ENCODE data around the gene CASD1.

The CASD1 gene

DNA sequence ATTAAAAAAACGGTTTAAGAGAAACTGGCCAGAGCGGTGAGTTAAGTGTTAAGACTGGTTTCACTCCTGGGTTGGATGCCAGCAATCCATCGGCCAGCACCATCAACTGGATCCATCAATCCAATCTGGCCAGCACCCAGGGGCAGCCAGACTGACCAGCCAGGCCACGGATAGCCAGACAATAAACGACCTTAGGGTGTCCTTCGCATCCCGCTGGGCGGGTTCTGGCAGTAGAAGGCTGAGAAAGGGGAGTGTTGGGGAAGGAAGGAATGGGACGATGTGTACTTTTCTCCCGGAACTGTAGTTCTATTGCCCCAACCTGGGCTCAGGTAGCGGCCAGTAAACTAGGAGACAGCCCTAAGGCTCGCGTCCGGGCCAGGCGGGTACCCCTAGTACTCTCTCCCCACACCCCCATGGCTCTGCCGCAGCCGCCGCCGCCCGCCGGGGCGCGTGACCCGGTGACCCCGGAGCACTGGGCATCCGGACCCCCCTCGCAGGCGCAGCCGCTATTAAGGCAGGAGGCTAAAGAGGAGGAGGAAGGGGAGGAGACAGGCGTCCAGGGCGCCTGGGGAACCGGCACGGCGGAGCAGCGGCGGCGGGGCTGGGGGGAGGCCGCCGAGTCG, at the start of gene CASD1:
Gene CASD1, plus strand, starts transcription at position 546 of the 623 bp plus-strand sequence. CDS start 276 bp downstream, outside the sequence.
- in situ Hi-C loops (cut with MboI; ENCODE audit: low sequenced_read_pairs) = no loop called here

DNA sequence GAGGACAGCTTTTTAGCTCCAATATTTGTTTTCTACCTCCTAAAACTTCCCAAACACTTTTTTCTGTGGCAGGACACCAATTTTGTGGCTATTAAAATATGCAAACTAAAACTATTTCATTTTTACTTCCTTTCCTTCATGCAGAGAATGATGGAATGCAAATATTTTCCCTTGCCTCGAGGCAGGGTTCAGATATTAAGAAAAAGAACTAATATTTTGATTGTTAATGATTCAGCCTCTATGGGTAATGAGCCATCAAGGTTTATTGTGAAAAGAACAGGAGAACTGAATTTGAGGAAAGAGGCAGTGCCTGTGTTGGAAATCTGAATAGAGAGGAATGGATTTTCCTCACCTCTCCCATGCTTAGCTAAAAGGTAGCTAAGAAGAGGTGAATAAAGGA, 43.1 kb upstream of the CASD1 start:
- in situ Hi-C loops (cut with MboI; ENCODE audit: low sequenced_read_pairs) = no loop called here

DNA sequence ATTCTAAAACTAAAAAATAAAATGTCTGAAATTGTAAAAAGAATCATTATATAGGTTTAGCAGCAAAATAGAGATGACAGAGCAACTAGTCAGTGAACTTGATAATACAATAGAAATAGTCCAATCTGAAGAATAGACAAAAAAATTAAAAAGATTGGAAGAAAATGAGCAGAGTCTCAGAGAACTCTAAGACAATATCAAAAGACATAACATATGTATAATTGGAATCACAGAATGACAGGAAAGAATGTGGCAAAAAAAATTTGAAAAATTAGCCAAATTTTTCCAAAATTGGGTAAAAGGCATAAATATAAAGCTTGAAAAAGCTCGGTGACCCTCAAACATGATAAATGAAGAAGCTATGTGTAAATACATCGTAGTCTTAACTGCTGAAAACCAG, 38.0 kb upstream of the CASD1 start:
- in situ Hi-C loops (cut with MboI; ENCODE audit: low sequenced_read_pairs) = no loop called here

DNA sequence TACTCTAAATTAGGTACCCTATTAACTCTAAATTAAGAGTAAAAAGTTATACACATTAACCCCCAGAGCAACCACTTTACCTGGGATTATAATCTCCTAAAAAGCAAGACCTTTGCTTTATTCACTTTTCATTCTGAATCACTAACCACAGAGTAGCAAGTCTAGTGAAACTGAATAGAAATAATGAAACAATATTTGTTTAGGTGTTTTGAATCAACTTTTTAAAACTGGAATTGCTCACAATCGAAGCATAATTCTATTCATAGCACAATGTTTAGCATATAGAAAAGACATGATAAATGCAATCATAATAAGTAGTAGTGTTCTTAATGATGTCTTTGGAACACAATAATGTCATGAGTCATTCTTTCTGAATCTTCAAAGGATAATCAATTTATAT, 37.0 kb upstream of the CASD1 start:
- in situ Hi-C loops (cut with MboI; ENCODE audit: low sequenced_read_pairs) = no loop called here

DNA sequence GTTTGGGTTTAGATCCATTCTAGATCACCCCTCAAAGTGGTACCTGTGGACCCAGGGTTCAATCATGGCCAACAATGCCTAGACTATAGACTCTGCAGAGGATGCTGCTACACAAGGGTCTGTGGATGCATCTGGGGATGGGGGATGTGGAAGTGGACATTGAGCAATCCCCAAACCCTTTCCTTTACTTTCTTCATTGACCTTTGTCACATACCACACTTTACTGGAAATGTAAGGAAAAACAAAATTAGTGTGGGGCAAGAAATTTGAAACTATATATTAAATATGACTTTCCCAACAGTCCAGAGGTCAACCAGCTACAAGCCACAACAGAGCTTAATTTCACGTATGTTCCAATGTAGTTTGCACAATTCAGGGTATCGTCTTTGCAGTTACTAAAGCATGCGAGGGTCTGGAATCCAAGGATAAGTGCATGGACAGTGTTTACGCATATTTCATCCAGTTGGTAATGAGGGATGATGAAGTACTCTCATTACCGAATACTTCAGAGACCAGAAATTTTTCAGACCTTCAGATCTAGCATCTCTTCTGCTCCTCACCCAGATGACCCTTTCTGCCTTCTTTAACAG, 33.3 kb upstream of the CASD1 start:
- in situ Hi-C loops (cut with MboI; ENCODE audit: low sequenced_read_pairs) = no loop called here

DNA sequence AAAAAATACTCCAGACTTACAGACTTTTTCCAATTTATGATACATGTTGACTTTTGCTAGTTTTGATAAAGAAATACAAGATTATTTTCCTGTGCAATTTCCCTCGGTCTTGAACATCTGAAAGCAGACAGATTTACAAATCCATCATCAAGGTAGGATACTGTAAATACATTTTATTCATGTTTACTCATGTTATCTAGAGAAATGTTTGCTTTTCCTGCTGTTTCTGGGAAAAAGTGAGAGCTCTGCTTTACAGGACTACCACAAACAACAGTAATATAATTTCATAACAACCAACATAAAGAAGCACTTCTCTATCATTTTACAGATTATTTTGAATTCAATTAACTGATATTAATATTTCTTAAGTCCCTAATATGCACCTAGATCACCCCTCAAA, 31.7 kb upstream of the CASD1 start:
- in situ Hi-C loops (cut with MboI; ENCODE audit: low sequenced_read_pairs) = no loop called here

DNA sequence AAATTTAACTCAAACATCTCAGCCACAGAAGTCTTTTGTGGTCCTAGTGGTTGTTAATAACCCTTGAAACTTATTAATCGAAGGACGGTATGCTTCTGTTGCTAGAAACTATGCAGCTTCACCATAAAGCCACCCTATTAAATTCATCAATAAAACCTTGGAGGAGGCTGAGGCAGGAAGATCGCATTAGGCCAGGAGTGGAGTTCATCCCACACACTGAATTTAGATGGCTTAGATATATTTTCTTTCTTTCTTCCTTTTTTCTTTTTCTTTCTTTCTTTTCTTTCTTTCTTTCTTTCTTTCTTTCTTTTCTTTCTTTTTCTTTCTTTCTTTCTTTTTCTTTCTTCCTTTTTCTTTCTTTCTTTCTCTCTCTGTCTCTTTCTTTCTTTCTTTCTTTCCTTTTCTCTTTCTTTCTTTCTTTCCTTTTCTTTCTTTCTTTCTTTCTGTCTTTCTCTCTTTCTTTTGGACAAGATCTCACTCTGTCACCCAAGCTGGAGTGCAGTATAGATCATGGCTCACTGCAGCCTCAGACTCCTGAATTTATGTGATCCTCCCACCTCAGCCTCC, 30.9 kb upstream of the CASD1 start:
- in situ Hi-C loops (cut with MboI; ENCODE audit: low sequenced_read_pairs) = no loop called here

DNA sequence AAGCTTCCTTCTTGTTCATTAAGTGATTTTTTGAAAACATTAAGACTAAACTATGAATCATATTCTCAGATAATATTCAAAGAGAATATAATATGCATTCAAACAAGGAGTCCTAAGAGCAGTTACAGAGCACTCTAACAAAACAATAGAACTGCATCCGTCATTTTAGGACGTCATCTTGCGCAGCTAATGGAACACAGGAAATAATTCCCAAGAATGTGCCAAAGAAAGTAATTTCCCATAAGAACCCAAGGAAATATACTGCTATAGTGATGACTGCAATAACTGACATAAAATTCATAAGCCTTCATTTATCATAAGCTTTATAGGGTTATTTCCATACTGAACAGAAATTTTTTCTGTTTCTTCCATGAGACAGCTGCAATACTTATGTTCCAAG, 28.3 kb upstream of the CASD1 start:
- in situ Hi-C loops (cut with MboI; ENCODE audit: low sequenced_read_pairs) = no loop called here

DNA sequence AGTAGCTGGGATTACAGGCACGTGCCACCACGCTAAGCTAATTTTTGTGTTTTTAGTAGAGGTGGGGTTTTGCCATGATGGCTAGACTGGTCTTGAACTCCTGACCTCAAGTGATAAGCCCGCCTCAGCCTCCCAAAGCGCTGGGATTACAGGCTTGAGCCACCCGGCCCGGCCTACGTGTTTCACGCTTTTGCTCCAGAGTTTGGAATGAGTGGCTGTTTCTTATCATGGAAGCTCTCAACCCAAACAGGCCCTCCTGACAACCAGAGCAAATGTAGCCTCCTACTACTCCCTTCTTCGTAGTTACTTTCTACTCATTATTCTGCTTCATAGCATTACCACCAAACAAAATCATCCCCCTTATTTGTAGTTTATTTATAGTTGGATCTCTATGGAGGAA, 26.8 kb upstream of the CASD1 start:
- in situ Hi-C loops (cut with MboI; ENCODE audit: low sequenced_read_pairs) = no loop called here

DNA sequence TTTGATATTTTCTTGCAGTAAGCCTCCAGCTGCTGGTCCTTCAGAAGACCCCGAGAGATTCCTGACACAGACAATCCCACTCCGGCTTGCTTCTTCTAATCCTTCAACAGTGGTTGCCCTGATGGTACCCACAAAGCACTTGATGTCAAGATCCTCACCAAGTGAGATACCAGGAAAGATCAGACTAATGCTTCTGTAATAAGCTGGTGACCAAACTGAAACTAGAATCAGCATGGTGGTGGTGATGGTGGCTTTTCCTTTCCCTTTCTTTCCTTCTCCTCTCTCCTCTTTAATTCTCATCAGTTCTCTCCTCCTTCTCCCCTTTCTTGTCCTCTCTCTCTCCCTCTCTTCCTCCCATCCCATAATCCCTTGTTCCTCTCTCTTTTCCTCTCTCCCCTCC, 25.8 kb upstream of the CASD1 start:
- in situ Hi-C loops (cut with MboI; ENCODE audit: low sequenced_read_pairs) = no loop called here

DNA sequence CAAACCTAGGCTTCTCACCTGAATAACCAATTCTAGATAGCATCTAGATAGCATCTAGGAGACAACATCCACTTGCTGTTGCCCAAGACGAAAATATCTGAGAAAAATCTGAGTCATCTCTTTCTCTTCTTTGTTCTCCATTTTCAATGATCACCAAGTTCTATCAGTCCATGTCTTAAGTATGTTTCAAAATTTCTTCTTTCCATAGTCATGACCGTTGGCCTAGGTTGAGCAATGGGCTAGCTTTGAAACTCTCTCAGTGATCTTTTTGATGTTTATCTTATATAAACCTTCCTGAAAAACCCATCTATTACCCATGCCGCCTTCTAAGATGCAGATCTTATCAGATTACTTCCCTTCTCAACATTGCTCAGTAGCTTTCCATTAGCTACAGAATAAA, 23.4 kb upstream of the CASD1 start:
- in situ Hi-C loops (cut with MboI; ENCODE audit: low sequenced_read_pairs) = no loop called here

DNA sequence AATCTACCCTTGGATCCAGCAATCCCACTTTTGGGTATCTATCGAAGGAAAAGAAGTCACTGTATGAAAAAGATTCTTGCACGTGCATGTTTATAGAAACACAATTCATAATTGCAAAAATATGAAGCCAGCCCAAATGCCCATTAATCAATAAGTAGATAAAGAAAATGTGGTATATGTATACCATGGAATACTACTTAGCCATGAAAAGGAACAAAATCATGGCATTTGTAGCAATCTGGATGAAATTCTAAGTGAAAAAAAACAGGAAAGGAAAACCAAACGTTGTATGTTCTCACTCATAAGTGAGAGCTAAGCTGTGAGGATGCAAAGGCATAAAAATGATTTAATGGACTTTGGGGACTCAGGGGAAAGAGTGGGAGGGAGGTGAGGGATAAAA, 18.2 kb upstream of the CASD1 start:
- in situ Hi-C loops (cut with MboI; ENCODE audit: low sequenced_read_pairs) = no loop called here

DNA sequence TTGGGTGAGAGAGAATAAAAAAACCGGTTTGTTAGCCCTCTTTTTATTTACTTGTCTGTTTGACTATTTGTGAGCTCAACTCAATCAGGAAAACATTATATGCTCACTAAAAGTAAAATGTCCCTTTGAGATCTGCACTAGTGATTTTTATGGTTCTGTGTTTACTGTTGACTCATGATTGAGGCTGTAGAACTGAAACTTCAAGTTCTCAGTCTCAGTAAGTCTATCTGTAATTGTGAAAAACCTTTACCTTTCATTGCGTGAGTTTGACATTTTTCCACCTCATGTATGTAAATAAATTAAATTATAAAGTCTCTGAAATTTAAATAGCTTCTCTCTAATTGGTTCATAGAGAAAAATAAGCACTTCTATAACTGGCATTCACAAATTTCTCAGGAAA, 17.0 kb upstream of the CASD1 start:
- in situ Hi-C loops (cut with MboI; ENCODE audit: low sequenced_read_pairs) = no loop called here

DNA sequence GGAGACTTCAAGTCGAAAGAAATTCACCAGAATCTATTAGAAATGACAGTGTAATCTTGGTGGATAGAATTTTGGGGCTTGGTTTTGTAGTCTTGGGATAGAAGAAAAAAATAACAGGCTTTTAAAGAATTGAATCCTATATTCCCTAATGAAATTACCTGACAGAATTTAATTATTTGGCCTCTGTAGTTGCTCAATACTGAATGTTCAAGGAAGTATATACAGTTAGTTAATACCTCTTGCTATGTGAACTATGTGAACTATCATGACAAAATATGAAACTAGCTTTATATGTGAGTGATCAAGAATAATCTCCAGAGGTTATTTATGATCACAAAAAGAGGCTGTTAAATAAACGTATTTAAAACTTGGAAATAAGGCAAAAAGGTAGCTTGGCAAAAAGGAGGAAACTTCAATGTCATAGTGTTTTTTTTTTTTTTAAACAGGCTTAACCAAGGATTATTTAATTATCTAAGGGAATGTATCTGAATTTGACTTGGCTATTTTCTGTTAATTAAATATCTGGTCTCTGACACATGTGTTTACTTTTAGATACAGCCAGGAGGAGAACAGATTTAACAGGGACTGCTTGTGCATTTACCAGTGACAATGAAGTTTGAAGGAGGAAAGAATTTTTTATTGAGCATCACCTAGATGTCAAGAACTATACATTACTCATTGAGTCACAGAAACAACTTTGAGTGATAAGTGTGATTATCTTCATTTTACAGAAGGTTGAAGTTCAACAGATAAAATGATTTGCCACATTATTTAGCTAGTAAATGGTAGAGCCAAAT, 11.5 kb upstream of the CASD1 start:
- in situ Hi-C loops (cut with MboI; ENCODE audit: low sequenced_read_pairs) = no loop called here

DNA sequence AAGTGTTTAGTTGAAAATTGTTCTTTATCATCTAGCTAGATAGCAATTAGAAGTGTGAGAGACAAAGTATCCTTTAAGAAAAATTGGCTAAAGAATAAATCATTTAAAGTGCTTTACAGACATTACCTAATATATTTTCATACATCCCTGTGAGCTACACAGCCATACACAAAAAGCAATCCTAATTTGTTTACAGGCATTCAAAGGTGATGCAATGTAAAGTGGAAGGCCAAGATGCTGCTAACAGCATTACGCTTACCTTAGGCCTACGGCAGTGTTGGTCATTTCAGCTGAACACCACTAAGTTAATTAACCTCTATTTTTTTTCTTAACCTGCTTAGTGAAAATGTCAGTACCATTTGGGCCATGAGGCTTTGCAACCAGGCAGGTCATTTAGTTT, 10.7 kb upstream of the CASD1 start:
- in situ Hi-C loops (cut with MboI; ENCODE audit: low sequenced_read_pairs) = no loop called here

DNA sequence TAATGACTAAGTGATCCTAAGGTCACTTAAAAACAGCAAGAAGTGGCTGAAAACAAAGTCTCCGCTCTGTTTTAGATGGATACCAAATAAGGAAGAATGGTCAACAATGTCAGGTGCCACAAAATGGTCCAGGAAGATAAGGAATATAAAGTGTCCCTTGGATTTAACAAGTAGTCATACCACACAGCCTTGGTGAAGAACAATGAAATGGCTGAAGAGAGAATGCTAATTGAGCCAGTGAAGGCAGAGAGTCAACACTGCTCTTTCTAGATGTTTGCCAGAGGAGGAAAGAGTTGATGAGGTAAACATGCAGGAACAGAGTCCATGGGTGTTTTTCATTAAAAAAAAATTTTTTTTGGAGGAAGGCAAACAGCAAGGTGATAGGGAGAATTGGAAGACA, 2.1 kb upstream of the CASD1 start:
- in situ Hi-C loops (cut with MboI; ENCODE audit: low sequenced_read_pairs) = no loop called here

DNA sequence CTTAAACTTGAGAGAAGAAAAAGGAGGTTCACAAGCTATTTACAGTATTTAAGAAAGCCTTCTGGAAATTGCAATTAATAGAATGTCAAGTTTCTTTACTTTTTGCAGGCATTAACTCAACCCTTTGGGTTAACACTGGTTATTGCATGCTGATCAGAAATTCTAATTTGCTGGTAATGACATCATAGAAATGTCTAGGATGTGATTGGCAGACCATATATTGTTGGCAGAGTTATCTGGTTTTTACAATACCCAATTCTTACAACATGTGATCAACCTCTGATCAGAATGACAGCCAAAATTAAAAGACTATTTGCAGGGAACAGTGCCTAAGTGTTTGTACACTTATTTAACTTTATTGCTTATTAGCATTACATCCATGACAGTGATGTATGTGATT, 1.6 kb upstream of the CASD1 start:
- in situ Hi-C loops (cut with MboI; ENCODE audit: low sequenced_read_pairs) = no loop called here

DNA sequence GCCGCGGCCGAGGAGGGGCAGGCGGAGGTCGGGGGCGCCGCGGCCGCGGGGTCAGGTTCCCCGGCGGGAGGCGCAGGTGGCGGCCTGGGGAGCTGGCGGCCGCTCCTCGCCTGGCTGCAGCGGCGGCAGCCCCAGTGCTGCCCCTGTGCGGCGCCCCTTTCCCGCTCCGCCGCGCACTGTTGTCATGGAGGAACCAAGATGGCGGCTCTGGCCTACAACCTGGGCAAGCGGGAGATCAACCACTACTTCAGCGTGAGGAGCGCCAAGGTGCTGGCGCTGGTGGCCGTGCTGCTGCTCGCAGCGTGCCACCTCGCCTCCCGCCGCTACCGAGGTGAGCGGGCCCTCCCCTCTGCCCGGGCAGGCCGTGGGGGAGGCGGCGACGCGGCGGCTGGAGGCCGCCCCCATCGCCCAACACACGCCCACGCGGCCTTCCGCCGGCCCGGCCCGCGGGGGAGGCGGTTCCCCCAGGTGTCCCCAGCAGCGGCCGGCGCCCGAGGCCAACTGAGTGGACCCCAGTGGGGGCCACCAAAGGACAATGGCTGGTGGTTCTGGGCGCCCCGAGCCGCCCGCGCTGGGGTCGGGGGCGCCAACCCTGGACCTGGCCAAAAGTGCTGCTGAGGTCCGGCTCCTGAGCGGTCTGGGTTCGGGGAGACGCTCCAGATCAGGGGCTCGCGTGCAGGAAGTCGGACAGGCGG, 425 bp downstream of the CASD1 start:
- in situ Hi-C loops (cut with MboI; ENCODE audit: low sequenced_read_pairs) = no loop called here

DNA sequence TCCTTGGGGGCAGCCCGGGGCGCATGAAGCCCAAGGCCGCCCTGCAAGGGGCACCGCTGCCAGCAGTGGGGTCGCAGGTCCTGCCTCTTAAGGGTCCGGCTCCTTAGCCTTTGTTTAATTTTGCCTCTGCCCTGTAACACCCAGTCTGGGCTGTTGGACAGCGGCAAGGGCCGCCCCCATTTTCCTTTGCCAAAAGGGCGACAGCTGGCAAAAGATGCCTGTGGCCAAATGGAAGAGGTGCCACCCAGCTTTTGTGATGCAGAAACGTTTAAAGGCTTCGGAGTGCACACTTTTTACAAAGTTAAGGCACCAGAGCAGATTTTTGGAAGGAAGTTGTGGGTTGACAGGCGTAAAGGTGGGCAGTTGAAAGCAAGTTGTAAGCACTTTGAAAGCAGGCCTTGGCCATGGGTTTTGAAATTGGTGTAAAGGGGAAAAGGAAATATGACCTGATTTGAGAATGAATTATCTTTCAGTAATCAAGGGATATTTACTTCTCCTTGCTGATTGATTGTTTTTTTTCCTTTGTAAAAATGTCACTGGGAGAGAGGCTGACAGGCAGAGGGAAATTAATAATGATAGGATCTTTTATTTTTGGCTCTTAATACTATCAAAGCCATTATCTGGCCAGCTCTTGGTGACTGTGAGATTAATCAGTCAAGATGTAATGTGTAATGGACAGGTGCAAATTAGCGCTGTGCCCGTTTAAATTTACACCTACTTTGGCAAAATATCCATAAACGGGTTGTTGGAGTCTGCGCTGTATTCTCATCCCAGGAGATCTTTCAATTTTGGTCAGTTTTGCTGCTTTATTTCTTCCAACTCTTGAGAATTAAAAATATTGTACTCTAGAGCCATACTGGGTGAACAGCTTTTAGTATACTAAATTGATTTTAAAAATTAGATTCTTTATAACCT, 1.2 kb downstream of the CASD1 start:
- in situ Hi-C loops (cut with MboI; ENCODE audit: low sequenced_read_pairs) = no loop called here

DNA sequence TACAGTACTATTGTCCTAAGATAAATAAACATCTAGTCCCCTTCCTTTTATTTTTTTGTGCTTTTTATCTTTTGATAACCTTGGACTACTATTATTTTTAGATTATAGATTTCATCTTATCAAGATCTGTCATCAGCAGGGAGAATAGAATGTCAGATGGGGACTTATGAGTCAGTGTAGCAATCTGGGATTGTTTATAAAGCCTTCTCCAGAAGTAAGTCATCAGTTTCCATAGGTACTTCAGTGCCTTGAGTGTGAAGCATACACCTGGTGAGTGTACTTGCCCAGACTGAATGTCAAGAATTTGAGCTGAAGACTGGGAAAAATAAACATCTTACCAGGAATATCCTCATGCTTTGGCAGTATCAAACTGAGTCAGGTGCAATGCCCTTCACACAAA, 2.1 kb downstream of the CASD1 start:
- in situ Hi-C loops (cut with MboI; ENCODE audit: low sequenced_read_pairs) = no loop called here
